AG04450 (cell line): Measurements from ENCODE around the gene UBAP2L. TPM values are rescaled to one million over a fixed set of nuclear protein-coding genes. Genes with fewer than 3 reads are reported as not detected.

Experiments
- CTCF ChIA-PET: fragments of 300-600, 350-600 bp; formaldehyde crosslinking; extraction: SDS; loops from one replicate; lab custom pipeline; 2022; ENCODE audit warnings: antibody characterized with exemption, inconsistent platforms; lab: Charles Lee
- POLR2A ChIA-PET: fragments of 350-600 bp; formaldehyde crosslinking; extraction: SDS; loops from one replicate; lab custom pipeline; 2021; ENCODE audit warnings: antibody characterized with exemption, inconsistent platforms; lab: Yijun Ruan, JAX
- DNase-seq: peaks from one replicate; pipeline ENCODE4 v3.0.0-alpha.2; 2011; ENCODE audit warnings: low read depth, low spot score
- H3K27ac ChIP-seq: one replicate; pipeline ENCODE4 v1.5.1; 2012; ENCODE audit warnings: low read depth, low read length, control low read depth
- H3K27me3 ChIP-seq: one replicate; pipeline ENCODE4 v1.6.0; 2012; ENCODE audit warnings: low read length; ENCODE audit not compliant: control insufficient read depth, insufficient read depth
- H3K4me3 ChIP-seq: 2 replicates; pipeline ENCODE4 v1.5.1; 2011; ENCODE audit warnings: mild to moderate bottlenecking, low read depth, low read length, control low read depth
- H3K9me3 ChIP-seq: 2 replicates; pipeline ENCODE4 v1.5.1; 2012; ENCODE audit warnings: low read length; ENCODE audit not compliant: control insufficient read depth, insufficient read depth
- CTCF ChIP-seq: IDR thresholded peaks from 2 replicates; pipeline ENCODE4 v1.5.1; 2011; ENCODE audit warnings: low read depth, low read length, control low read depth, inconsistent platforms
- polyA plus RNA-seq: library from polyadenylated mRNA; depleted of rRNA; stranded (reverse); fragments of >200 nt; gene quantifications from 2 replicates; pipeline ENCODE4 v1.2.3, GENCODE V29; 2011

UBAP2L gene
- polyA plus RNA-seq, 1 experiment, result 173 TPM

DNA sequence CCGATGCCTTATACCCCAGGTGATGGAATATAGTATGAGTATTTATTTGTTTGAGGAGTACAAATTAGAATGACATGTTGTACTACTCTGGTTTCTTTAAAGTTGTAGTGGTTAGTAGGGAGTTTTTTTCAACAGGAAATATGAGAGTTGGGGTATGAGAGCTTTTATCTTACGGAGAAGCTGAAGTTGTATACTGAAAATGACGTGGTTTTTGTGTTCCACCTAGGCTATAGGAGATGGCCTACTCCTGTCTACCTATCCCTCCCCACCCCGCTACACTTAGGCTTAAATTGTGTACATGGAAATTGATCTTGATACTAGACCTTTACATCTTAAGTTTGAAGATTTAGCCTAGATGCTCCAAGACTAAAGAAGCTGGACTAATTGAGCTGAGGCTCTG, 44.8 kb downstream of the UBAP2L start:
- Histone ChIP-seq H3K9me3 (no peaks in the 10 kb centered on the region), H3K27me3 (no peaks in the 10 kb centered on the region), H3K27ac (no peak overlapping the region), H3K4me3 (no peak overlapping the region)
- no peak for TF ChIP-seq CTCF
- ChIA-PET CTCF (interaction anchor here (0.7 to 1.1 kb wide), 2 partner anchors 66 to 69 kb away, joined by 4 read pairs; no protein-coding TSS in a partner anchor), POLR2A (no interaction called here)
- no peak for DNase-seq

DNA sequence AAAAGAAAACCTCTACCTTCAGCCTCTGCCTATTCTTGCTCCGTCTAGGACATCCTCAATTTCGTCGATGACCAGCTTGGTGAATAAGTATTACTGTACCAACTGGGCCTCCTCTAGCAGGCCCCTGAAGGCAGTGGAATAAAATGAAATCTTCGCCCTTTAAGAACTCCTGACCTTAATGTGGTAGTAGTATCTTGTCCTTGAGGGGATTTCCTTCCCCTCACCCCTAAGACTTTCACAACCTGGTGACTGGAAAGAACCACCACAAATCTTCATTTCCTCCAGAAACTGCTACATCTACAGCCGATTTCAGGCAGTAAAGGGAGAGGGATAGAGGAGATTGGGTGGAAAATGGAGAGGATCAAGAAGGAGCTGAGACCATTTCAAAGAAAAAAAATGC, 50.1 kb downstream of the UBAP2L start:
- H3K4me3 ChIP-seq, result no peak overlapping the region
- no peak for TF ChIP-seq CTCF
- H3K9me3 ChIP-seq, result no peaks in the 10 kb centered on the region
- no peak for DNase-seq
- H3K27ac ChIP-seq, result no peak overlapping the region
- ChIA-PET POLR2A (interaction anchor here (0.7 to 1.4 kb wide), 2 partner anchors 50 to 57 kb away, joined by 4 to 15 read pairs; partner anchors contain the start of gene UBAP2L), CTCF (interaction anchor here (1.1 to 1.6 kb wide), 6 partner anchors 10 to 90 kb away, joined by 3 to 25 read pairs (median 3); no protein-coding TSS in a partner anchor)
- H3K27me3 ChIP-seq, result no peaks in the 10 kb centered on the region

- ChIA-PET POLR2A (interaction anchor here (0.6 to 1.4 kb wide), 4 partner anchors 41 to 701 kb away, joined by 4 to 15 read pairs (median 7); partner anchors contain the start of gene UBAP2L), CTCF (interaction anchor here (0.5 to 2.7 kb wide), 18 partner anchors 9 to 547 kb away, joined by 3 to 25 read pairs (median 4); partner anchors contain the start of gene TPM3)
- Histone ChIP-seq H3K4me3 (peak within 1 kb of the TSS; percentile 94), H3K27me3 (no peaks in the 10 kb centered on the region), H3K9me3 (no peaks in the 10 kb centered on the region), H3K27ac (peak within 1 kb of the TSS; percentile 91)
- DNase-seq, result peak; percentile 89
- peak; percentile 82 for TF ChIP-seq CTCF
Measured at GRCh38 chr1:154272217-154272998, 51.7 kb downstream of the UBAP2L start, which contains the start of gene HAX1. Gene HAX1 (plus strand): TSS chr1:154272629. CDS start chr1:154272724, 95 bp downstream.

- Histone ChIP-seq H3K9me3 (no peaks in the 10 kb centered on the region), H3K27me3 (no peaks in the 10 kb centered on the region), H3K4me3 (peak overlapping the region; percentile 94), H3K27ac (peak overlapping the region; percentile 91)
- TF ChIP-seq CTCF, result no peak
- CTCF ChIA-PET, result interaction anchor here (0.5 to 2.7 kb wide), 2 partner anchors 73 to 274 kb away, joined by 3 to 9 read pairs; no protein-coding TSS in a partner anchor
- DNase-seq, result no peak
- POLR2A ChIA-PET, result no interaction called here
Measured at GRCh38 chr1:154272999-154273563, 52.3 kb downstream of the UBAP2L start.
